Astrocyte of the cerebellum (primary cell): Measurements from ENCODE around the gene CCDC127.

Experiments
- DNase-seq: peaks from one replicate; pipeline ENCODE4 v3.0.0-alpha.2; 2011; ENCODE audit warnings: low read depth
- H3K4me3 ChIP-seq: 2 replicates; pipeline ENCODE4 v1.5.1; 2011; ENCODE audit warnings: mild to moderate bottlenecking, low read depth, low read length, moderate library complexity
- CTCF ChIP-seq: IDR thresholded peaks from 2 replicates; pipeline ENCODE4 v1.5.1; 2012; ENCODE audit warnings: low read length, low read depth, moderate library complexity, mild to moderate bottlenecking; ENCODE audit errors: missing control alignments
- in situ Hi-C: cut with HindIII; loops from 2 replicates; pipeline ENCODE4 v1.10.0; 2017; ENCODE audit warnings: low sequenced_read_pairs

Gene CCDC127

GRCh38 chr5:179401-179800 is 38.6 kb downstream of the CCDC127 start:
- DNase-seq: no peak
- no peak overlapping the region for H3K4me3 ChIP-seq
- no peak for TF ChIP-seq CTCF
- in situ Hi-C loops: no loop called here

GRCh38 chr5:178110-178509 is 39.8 kb downstream of the CCDC127 start:
- DNase-seq: no peak

GRCh38 chr5:176296-176823 is 41.6 kb downstream of the CCDC127 start:
- DNase-seq: no peak
- no peak overlapping the region for H3K4me3 ChIP-seq
- no peak for TF ChIP-seq CTCF
- in situ Hi-C loops: no loop called here

More at GRCh38 chr5:178110-178509, 39.8 kb downstream of the CCDC127 start:
- in situ Hi-C loops: no loop called here
- no peak for TF ChIP-seq CTCF
- no peak overlapping the region for H3K4me3 ChIP-seq

GRCh38 chr5:174876-175465 is 43.0 kb downstream of the CCDC127 start:
- no peak for DNase-seq
- in situ Hi-C loops: no loop called here
- no peak overlapping the region for H3K4me3 ChIP-seq
- TF ChIP-seq CTCF: no peak

- TF ChIP-seq CTCF: no peak
- H3K4me3 ChIP-seq: no peak overlapping the region
- in situ Hi-C loops: no loop called here
- no peak for DNase-seq
These were observed 43.7 kb downstream of the CCDC127 start for GRCh38 chr5:174291-174600.

GRCh38 chr5:173392-174290 is 44.3 kb downstream of the CCDC127 start:
- no peak overlapping the region for H3K4me3 ChIP-seq
- in situ Hi-C loops: no loop called here
- TF ChIP-seq CTCF: no peak
- no peak for DNase-seq
